Measurements from ENCODE around the gene USP10.

The USP10 gene

GRCh38 chr16:84700446-84701300, 873 bp downstream of the USP10 start:
- DNase-seq: peak; percentile 13 to 47

- DNase-seq: no peak
These were observed 3.9 kb downstream of the USP10 start for GRCh38 chr16:84703681-84704080.

GRCh38 chr16:84704253-84704652, 4.5 kb downstream of the USP10 start:
- DNase-seq: no peak

- DNase-seq: no peak
These were observed 7.1 kb downstream of the USP10 start for GRCh38 chr16:84706856-84707255.

- no peak for DNase-seq
These were observed 9.8 kb downstream of the USP10 start for GRCh38 chr16:84709609-84710008.

GRCh38 chr16:84710686-84711085, 10.9 kb downstream of the USP10 start:
- DNase-seq: no peak

GRCh38 chr16:84712138-84712671, 12.4 kb downstream of the USP10 start:
- DNase-seq: no peak

GRCh38 chr16:84712801-84713775, 13.3 kb downstream of the USP10 start:
- no peak for DNase-seq

- DNase-seq: no peak
These were observed 14.2 kb downstream of the USP10 start for GRCh38 chr16:84714028-84714427.

GRCh38 chr16:84715424-84715823, 15.6 kb downstream of the USP10 start:
- DNase-seq: no peak

- no peak for DNase-seq
These were observed 16.1 kb downstream of the USP10 start for GRCh38 chr16:84715854-84716253.

- DNase-seq: no peak
These were observed 16.9 kb downstream of the USP10 start for GRCh38 chr16:84716740-84717139.

GRCh38 chr16:84717484-84717883, 17.7 kb downstream of the USP10 start:
- no peak for DNase-seq

- DNase-seq: no peak
These were observed 20.4 kb downstream of the USP10 start for GRCh38 chr16:84720177-84720579.

GRCh38 chr16:84722068-84722467, 22.3 kb downstream of the USP10 start:
- no peak for DNase-seq

- no peak for DNase-seq
These were observed 24.1 kb downstream of the USP10 start for GRCh38 chr16:84723906-84724305.

- no peak for DNase-seq
These were observed 25.0 kb downstream of the USP10 start for GRCh38 chr16:84724606-84725309.

GRCh38 chr16:84725481-84726078, 25.8 kb downstream of the USP10 start:
- no peak for DNase-seq

- peak; percentile 80 for DNase-seq
These were observed 26.4 kb downstream of the USP10 start for GRCh38 chr16:84726079-84726668.

- peak; percentile 15 to 36 for DNase-seq
These were observed 27.1 kb downstream of the USP10 start for GRCh38 chr16:84726669-84727467.

GRCh38 chr16:84728853-84729424, 29.1 kb downstream of the USP10 start:
- DNase-seq: no peak

Measured in CD4-positive, alpha-beta T cell treated with Interleukin-4 for 1 hour (primary cell).